ENCODE measurements around the gene UBXN10. TPM values are rescaled to one million over a fixed set of nuclear protein-coding genes. Genes with fewer than 3 reads are reported as not detected.

UBXN10 gene
- total RNA-seq, 2 experiments from 2014 or later, result 0.41 to 0.63 TPM

GRCh38 chr1:20154301-20154831, 31.5 kb upstream of the UBXN10 start:
- CTCF ChIA-PET, result interaction anchor here (1.1 to 1.8 kb wide), 2 partner anchors 41 to 257 kb away, joined by 4 to 8 read pairs; no protein-coding TSS in a partner anchor
- Mint-ChIP-seq H3K4me3 (no peak overlapping the region), H3K27me3 (no peaks in the 10 kb centered on the region), H3K4me1 (peaks cover 9% of the 10 kb centered on the region), H3K9me3 (ENCODE audit: low read depth) (no peaks in the 10 kb centered on the region), H3K36me3 (ENCODE audit: low read depth) (no peaks in the 10 kb centered on the region), H3K27ac (peak overlapping the region; percentile 2)
- DNase-seq (no peak), ATAC-seq (no peak)
- intact Hi-C loops (cut with DNase I, micrococcal nuclease), result loop anchor here (5.0 to 10.0 kb wide), 3 partner anchors 97 to 440 kb away; partner anchors contain the start of gene PLA2G2A (in 1 of the 2)
- POLR2A ChIA-PET, result no interaction called here

GRCh38 chr1:20158358-20159070, 27.4 kb upstream of the UBXN10 start:
- H3K4me1 Mint-ChIP-seq, result peaks cover 6% of the 10 kb centered on the region
- no peak overlapping the region for H3K27ac Mint-ChIP-seq
- peaks cover 17% of the 10 kb centered on the region for H3K9me3 Mint-ChIP-seq (ENCODE audit: low read depth)
- POLR2A ChIA-PET, result no interaction called here
- DNase-seq (peak; percentile 44), ATAC-seq (no peak)
- CTCF ChIA-PET, result interaction anchor here (0.6 to 1.9 kb wide), 6 partner anchors 9 to 277 kb away, joined by 3 to 8 read pairs (median 4); partner anchors contain the start of gene OTUD3
- no peaks in the 10 kb centered on the region for H3K27me3 Mint-ChIP-seq
- peaks cover 9% of the 10 kb centered on the region for H3K36me3 Mint-ChIP-seq (ENCODE audit: low read depth)
- H3K4me3 Mint-ChIP-seq, result no peak overlapping the region
- intact Hi-C loops (cut with DNase I, micrococcal nuclease), result loop anchor here (1.0 to 10.0 kb wide), 3 partner anchors 37 to 444 kb away; no protein-coding TSS in a partner anchor

- ChIA-PET POLR2A (no interaction called here), CTCF (interaction anchor here (0.6 to 1.7 kb wide), 3 partner anchors 24 to 434 kb away, joined by 3 to 7 read pairs (median 4); no protein-coding TSS in a partner anchor)
- Mint-ChIP-seq H3K27me3 (peaks cover 3% of the 10 kb centered on the region), H3K4me1 (no peaks in the 10 kb centered on the region), H3K36me3 (ENCODE audit: low read depth) (peaks cover 9% of the 10 kb centered on the region), H3K9me3 (ENCODE audit: low read depth) (peaks cover 21% of the 10 kb centered on the region), H3K27ac (no peak overlapping the region), H3K4me3 (no peak overlapping the region)
- DNase-seq (no peak), ATAC-seq (no peak)
- intact Hi-C loops (cut with DNase I, micrococcal nuclease), result no loop called here
Measured at GRCh38 chr1:20160034-20160433, 25.9 kb upstream of the UBXN10 start.

GRCh38 chr1:20164694-20165202, 21.1 kb upstream of the UBXN10 start:
- ATAC-seq (no peak), DNase-seq (no peak)
- intact Hi-C loops (cut with DNase I, micrococcal nuclease), result loop anchor here in 1 of 2 experiments (1.0 to 5.0 kb wide), 2 partner anchors 31 to 328 kb away; no protein-coding TSS in a partner anchor
- ChIA-PET CTCF (interaction anchor here (0.6 to 4.3 kb wide), 4 partner anchors 14 to 114 kb away, joined by 3 to 23 read pairs (median 4); no protein-coding TSS in a partner anchor), POLR2A (no interaction called here)
- no peaks in the 10 kb centered on the region for H3K4me1 Mint-ChIP-seq
- H3K9me3 Mint-ChIP-seq (ENCODE audit: low read depth), result peaks cover 21% of the 10 kb centered on the region
- no peak overlapping the region for H3K27ac Mint-ChIP-seq
- H3K4me3 Mint-ChIP-seq, result no peak overlapping the region
- H3K27me3 Mint-ChIP-seq, result peaks cover 9% of the 10 kb centered on the region
- H3K36me3 Mint-ChIP-seq (ENCODE audit: low read depth), result peaks cover 9% of the 10 kb centered on the region

- POLR2A ChIA-PET, result no interaction called here
- no peaks in the 10 kb centered on the region for H3K4me1 Mint-ChIP-seq
Measured at GRCh38 chr1:20165522-20165951, 20.4 kb upstream of the UBXN10 start.

GRCh38 chr1:20166051-20166450, 19.8 kb upstream of the UBXN10 start:
- H3K4me3 Mint-ChIP-seq, result no peak overlapping the region
- ATAC-seq, result no peak
- DNase-seq, result no peak
- no peaks in the 10 kb centered on the region for H3K4me1 Mint-ChIP-seq
- H3K9me3 Mint-ChIP-seq (ENCODE audit: low read depth), result peaks cover 14% of the 10 kb centered on the region
- intact Hi-C loops (cut with DNase I, micrococcal nuclease), result loop anchor here in 1 of 2 experiments (5.0 kb wide), 1 partner anchor 326 kb away; no protein-coding TSS in a partner anchor
- peaks cover 9% of the 10 kb centered on the region for H3K27me3 Mint-ChIP-seq
- peaks cover 9% of the 10 kb centered on the region for H3K36me3 Mint-ChIP-seq (ENCODE audit: low read depth)
- CTCF ChIA-PET, result interaction anchor here (0.6 to 4.3 kb wide), 5 partner anchors 13 to 188 kb away, joined by 3 to 23 read pairs (median 4); no protein-coding TSS in a partner anchor
- H3K27ac Mint-ChIP-seq, result no peak overlapping the region
- POLR2A ChIA-PET, result no interaction called here

More at GRCh38 chr1:20165522-20165951, 20.4 kb upstream of the UBXN10 start:
- H3K27me3 Mint-ChIP-seq, result peaks cover 9% of the 10 kb centered on the region
- H3K36me3 Mint-ChIP-seq (ENCODE audit: low read depth), result peaks cover 9% of the 10 kb centered on the region
- no peak overlapping the region for H3K4me3 Mint-ChIP-seq
- no peak overlapping the region for H3K27ac Mint-ChIP-seq
- DNase-seq, result peak; percentile 42
- H3K9me3 Mint-ChIP-seq (ENCODE audit: low read depth), result peaks cover 15% of the 10 kb centered on the region
- intact Hi-C loops (cut with DNase I, micrococcal nuclease), result loop anchor here in 1 of 2 experiments (1.0 to 5.0 kb wide), 2 partner anchors 30 to 327 kb away; no protein-coding TSS in a partner anchor
- ATAC-seq, result peak; percentile 57
- CTCF ChIA-PET, result interaction anchor here (0.6 to 4.3 kb wide), 4 partner anchors 13 to 188 kb away, joined by 3 to 23 read pairs (median 4); no protein-coding TSS in a partner anchor

- Mint-ChIP-seq H3K36me3 (ENCODE audit: low read depth) (peaks cover 6% of the 10 kb centered on the region), H3K4me1 (peaks cover 8% of the 10 kb centered on the region), H3K27ac (no peak overlapping the region), H3K4me3 (no peak overlapping the region), H3K9me3 (ENCODE audit: low read depth) (peaks cover 11% of the 10 kb centered on the region), H3K27me3 (peaks cover 9% of the 10 kb centered on the region)
- intact Hi-C loops (cut with DNase I, micrococcal nuclease), result loop anchor here in 1 of 2 experiments (5.0 kb wide), 1 partner anchor 325 kb away; no protein-coding TSS in a partner anchor
- ChIA-PET CTCF (interaction anchor here (0.7 to 1.4 kb wide), 3 partner anchors 8 to 129 kb away, joined by 3 to 4 read pairs (median 4); no protein-coding TSS in a partner anchor), POLR2A (no interaction called here)
- ATAC-seq (no peak), DNase-seq (no peak)
Measured at GRCh38 chr1:20167126-20167525, 18.8 kb upstream of the UBXN10 start.

- Mint-ChIP-seq H3K9me3 (ENCODE audit: low read depth) (peaks cover 7% of the 10 kb centered on the region), H3K4me1 (peaks cover 9% of the 10 kb centered on the region), H3K27me3 (peaks cover 9% of the 10 kb centered on the region), H3K4me3 (no peak overlapping the region), H3K27ac (no peak overlapping the region), H3K36me3 (ENCODE audit: low read depth) (no peaks in the 10 kb centered on the region)
- intact Hi-C loops (cut with DNase I, micrococcal nuclease), result loop anchor here in 1 of 2 experiments (5.0 kb wide), 1 partner anchor 323 kb away; no protein-coding TSS in a partner anchor
- ChIA-PET CTCF (interaction anchor here (0.5 to 1.4 kb wide), 6 partner anchors 9 to 931 kb away, joined by 3 to 4 read pairs (median 3); no protein-coding TSS in a partner anchor), POLR2A (no interaction called here)
- DNase-seq (no peak), ATAC-seq (no peak)
Measured at GRCh38 chr1:20168564-20169491, 17.1 kb upstream of the UBXN10 start.

GRCh38 chr1:20169932-20170331, 16.0 kb upstream of the UBXN10 start:
- Mint-ChIP-seq H3K36me3 (ENCODE audit: low read depth) (no peaks in the 10 kb centered on the region), H3K4me3 (no peak overlapping the region), H3K27me3 (peaks cover 7% of the 10 kb centered on the region), H3K4me1 (peaks cover 17% of the 10 kb centered on the region), H3K9me3 (ENCODE audit: low read depth) (peaks cover 4% of the 10 kb centered on the region), H3K27ac (no peak overlapping the region)
- DNase-seq, result no peak
- ChIA-PET POLR2A (no interaction called here), CTCF (interaction anchor here (0.7 to 1.2 kb wide), 3 partner anchors 11 to 387 kb away, joined by 3 to 4 read pairs (median 3); no protein-coding TSS in a partner anchor)
- intact Hi-C loops (cut with DNase I, micrococcal nuclease), result loop anchor here (2.0 to 5.0 kb wide), 2 partner anchors 17 to 322 kb away; partner anchors contain the start of genes PLA2G2C (in 1 of the 2) and UBXN10 (in 1 of the 2)
- no peak for ATAC-seq

GRCh38 chr1:20172033-20172590, 13.8 kb upstream of the UBXN10 start:
- H3K27me3 Mint-ChIP-seq, result peaks cover 4% of the 10 kb centered on the region
- no peak overlapping the region for H3K27ac Mint-ChIP-seq
- no peaks in the 10 kb centered on the region for H3K9me3 Mint-ChIP-seq (ENCODE audit: low read depth)
- H3K4me3 Mint-ChIP-seq, result no peak overlapping the region
- ChIA-PET CTCF (interaction anchor here (0.8 to 1.4 kb wide), 3 partner anchors 23 to 194 kb away, joined by 3 to 8 read pairs (median 3); no protein-coding TSS in a partner anchor), POLR2A (no interaction called here)
- DNase-seq, result no peak
- peaks cover 23% of the 10 kb centered on the region for H3K4me1 Mint-ChIP-seq
- no peaks in the 10 kb centered on the region for H3K36me3 Mint-ChIP-seq (ENCODE audit: low read depth)
- ATAC-seq, result no peak
- intact Hi-C loops (cut with DNase I, micrococcal nuclease), result loop anchor here in 1 of 2 experiments (1.0 kb wide), 1 partner anchor 13 kb away; no protein-coding TSS in a partner anchor

Data from activated CD4-positive, alpha-beta T cell treated with anti-CD3 and anti-CD28 coated beads for 36 hours (primary cell).